ENCODE measurements around the gene PCSK1. TPM values are rescaled to one million over a fixed set of nuclear protein-coding genes. Genes with fewer than 3 reads are reported as not detected.

PCSK1 gene
- total and polyA plus RNA-seq, 2 of the 8 experiments (the other 6 are each of a cell fraction or from before 2014, with no cell fraction given), result 1.3 to 3.2 TPM

- Histone ChIP-seq H2BK120ac (replicated peaks; ENCODE audit: low read depth, low read length) (no peak overlapping the region), H3K79me1 (ENCODE audit: low read depth, low read length) (no peaks in the 10 kb centered on the region), H3K27ac (ENCODE audit: low read depth, low read length) (no peak overlapping the region), H2AK5ac (ENCODE audit: low read depth, low read length) (no peak overlapping the region), H3K14ac (ENCODE audit: insufficient read length) (no peak overlapping the region), H3K56ac (replicated peaks; ENCODE audit: insufficient read length, low read depth, low read length) (no peak overlapping the region), H2BK20ac (ENCODE audit: low read length) (no peak overlapping the region), H3K4me1 (replicated peaks in 1 of 4; ENCODE audit: control insufficient read depth in 3 of 4, insufficient read depth in 4 of 4, low read length in 3 of 4) (peaks cover 0 to 9% (median 5%) of the 10 kb centered on the region in 4 experiments; a peak in 4 of 7 replicates), H3K23ac (ENCODE audit: insufficient read length) (no peak overlapping the region), H4K5ac (ENCODE audit: insufficient read length, low read depth, low read length) (no peak overlapping the region), H3K36me3 (ENCODE audit: control insufficient read depth in 2 of 4, insufficient read depth in 4 of 4, low read length in 3 of 4) (no peaks in the 10 kb centered on the region), H2AFZ (ENCODE audit: low read length) (peak overlapping the region; percentile 83), H3K4ac (replicated peaks; ENCODE audit: insufficient read length, low read depth, low read length) (peak overlapping the region; percentile 0), H3K27me3 (replicated peaks in 1 of 4; ENCODE audit: control insufficient read depth in 3 of 4, extremely low read depth in 1 of 4, insufficient read depth in 3 of 4, low read length in 3 of 4) (peaks cover 4 to 37% (median 33%) of the 10 kb centered on the region in 4 experiments), H3K23me2 (ENCODE audit: low read depth, low read length) (peaks cover 15% of the 10 kb centered on the region), H2BK12ac (ENCODE audit: low read depth, low read length) (peak overlapping the region; percentile 85; the same call in 1 of the 2 replicates), H3K18ac (ENCODE audit: extremely low read depth, low read length) (peak overlapping the region; percentile 52; the same call in 1 of the 2 replicates), H3K79me2 (ENCODE audit: control insufficient read depth in 1 of 2, insufficient read depth in 2 of 2, low read length in 2 of 2) (no peaks in the 10 kb centered on the region), H2BK5ac (ENCODE audit: low read depth, low read length) (no peak overlapping the region), H4K8ac (ENCODE audit: extremely low read depth, insufficient read depth, low read length) (no peak overlapping the region; the same call in 1 of the 2 replicates), H3K4me3 (ENCODE audit: extremely low read depth in 1 of 4, insufficient read depth in 2 of 4, low read depth in 3 of 4, low read length in 4 of 4) (peak overlapping the region; percentile 73 to 91 (median 85)), H3K4me2 (ENCODE audit: insufficient read depth in 1 of 2, low read depth in 2 of 2, low read length in 2 of 2) (peak overlapping the region; percentile 95 to 98), H4K91ac (replicated peaks; ENCODE audit: insufficient read length, low read length) (no peak overlapping the region), H2BK15ac (ENCODE audit: low read length) (peak overlapping the region; percentile 40; the same call in 1 of the 2 replicates), H4K20me1 (replicated peaks in 1 of 2; ENCODE audit: control insufficient read depth in 1 of 2, insufficient read depth in 2 of 2, low read length in 2 of 2) (no peaks in the 10 kb centered on the region), H3K9me3 (ENCODE audit: insufficient read depth in 2 of 2, low read depth in 1 of 2, low read length in 1 of 2) (no peaks in the 10 kb centered on the region), H3K9ac (replicated peaks in 1 of 4; ENCODE audit: extremely low read depth in 1 of 4, low read depth in 3 of 4, low read length in 3 of 4) (peak overlapping the region in 3 of 4 experiments; percentile 20 to 38 (median 31); a peak in 4 of 7 replicates)
- POLR2A ChIA-PET (ENCODE audit: partially characterized antibody), result interaction anchor here (0.9 to 1.3 kb wide), 2 partner anchors 14 to 32 kb away, joined by 3 to 4 read pairs; no protein-coding TSS in a partner anchor
- DNase-seq (ENCODE audit: low read depth in 1 of 2, low spot score in 2 of 2), result peak in 1 of 2 experiments; percentile 54
- no peak for FAIRE-seq
- CTCF ChIA-PET (ENCODE audit: partially characterized antibody), result interaction anchor here (1.1 to 6.3 kb wide), 6 partner anchors 16 to 183 kb away, joined by 3 to 33 read pairs (median 7); no protein-coding TSS in a partner anchor
- whole genome bisulfite sequencing, 2 experiments (ENCODE audit: extremely low coverage in 1 of 2, insufficient coverage in 1 of 2, insufficient read length in 1 of 2, insufficient replicate concordance in 2 of 2, low coverage in 1 of 2, low lambda C conversion rate in 2 of 2, missing lambda C conversion rate in 1 of 2), result 4% methylated on average over 28 of the region's 29 CpGs; no CpG with 5 or more reads in 1 of the 2 experiments
- TF ChIP-seq CEBPB (IDR thresholded peaks at IDR 0.05; ENCODE audit: low read depth, low read length) (no peak), SP2 (IDR thresholded peaks at IDR 0.05; ENCODE audit: low read length) (no peak), EGR1 (IDR thresholded peaks at IDR 0.05; ENCODE audit: borderline replicate concordance, low read depth, low read length) (peak; percentile 87), BACH1 (IDR thresholded peaks at IDR 0.05; ENCODE audit: low read length) (no peak), HDAC2 (IDR thresholded peaks at IDR 0.05; ENCODE audit: borderline replicate concordance in 1 of 2, low read depth in 2 of 2, low read length in 2 of 2) (no peak), SIX5 (IDR thresholded peaks at IDR 0.05; ENCODE audit: low read depth, low read length) (no peak), BCL11A (IDR thresholded peaks at IDR 0.05; ENCODE audit: low read depth in 2 of 2, low read length in 2 of 2) (no peak), SRF (IDR thresholded peaks at IDR 0.05; ENCODE audit: low read depth, low read length) (no peak), CHD1 (IDR thresholded peaks at IDR 0.05; ENCODE audit: low read depth, low read length) (no peak), TCF12 (IDR thresholded peaks at IDR 0.05; ENCODE audit: low read depth, low read length) (no peak), TBP (IDR thresholded peaks at IDR 0.05; ENCODE audit: low read depth, low read length) (peak; percentile 15; the same call in 1 of the 2 replicates), POLR2AphosphoS5 (IDR thresholded peaks at IDR 0.05; ENCODE audit: low read depth, low read length) (no peak)
These were observed 1.5 kb downstream of the PCSK1 start for GRCh38 chr5:96431376-96432187.

All from H1 (cell line).